ENCODE results near the gene C12orf57. TPM values are rescaled to one million over a fixed set of nuclear protein-coding genes. Genes with fewer than 3 reads are reported as not detected.

Gene C12orf57
- total and polyA plus RNA-seq, 10 of the 15 experiments (the other 5 are each of a cell fraction or from before 2014, with no cell fraction given): 64.5 to 377 (median 211) TPM

DNA sequence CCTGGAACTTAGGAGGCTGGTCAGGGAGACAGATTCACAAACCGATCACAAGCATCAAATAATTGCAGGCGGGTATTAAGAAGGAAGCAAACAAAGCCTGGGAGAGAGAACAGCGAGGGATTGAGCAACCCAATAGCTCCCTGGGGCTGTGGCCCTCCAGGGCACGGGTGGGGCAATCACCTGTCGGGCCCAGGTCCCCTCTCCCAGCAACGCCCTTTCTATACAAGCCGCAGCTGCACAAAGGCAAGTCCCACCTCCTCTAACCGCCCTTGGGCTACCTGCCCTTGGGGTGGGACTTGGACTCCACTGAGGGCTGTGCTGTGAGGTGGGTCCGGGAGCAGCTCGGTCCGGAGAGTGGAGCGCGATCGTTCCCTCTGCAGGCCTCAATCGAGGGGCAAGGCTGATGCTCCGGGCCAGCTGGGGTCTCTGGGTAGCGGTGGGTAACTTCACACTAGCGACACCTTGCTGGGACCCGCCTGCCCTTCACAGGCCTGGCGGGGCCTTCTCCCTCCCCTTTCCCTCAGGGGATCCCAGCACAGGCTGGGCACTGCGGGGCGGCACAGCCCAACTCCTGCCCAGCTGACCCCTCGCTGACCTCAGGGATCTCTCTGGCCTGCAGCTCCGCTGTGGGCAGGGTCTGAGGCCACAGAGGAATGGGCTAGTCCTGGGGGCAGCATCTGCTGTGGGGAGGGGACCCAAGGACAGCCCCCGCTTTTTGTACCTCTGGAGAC, 18.6 kb downstream of the C12orf57 start:
- H3K9me3 ChIP-seq (replicated peaks; ENCODE audit: control insufficient read depth, insufficient read depth, low read length): no peaks in the 10 kb centered on the region
- peaks cover 42% of the 10 kb centered on the region for H3K79me2 ChIP-seq (ENCODE audit: control insufficient read depth, insufficient read depth, low read length)
- H3K4me2 ChIP-seq (ENCODE audit: control insufficient read depth, insufficient read depth): peak overlapping the region; percentile 99; the same call in 1 of the 2 replicates
- H3K4me3 ChIP-seq: no peak overlapping the region
- H3K9ac ChIP-seq (ENCODE audit: control insufficient read depth, insufficient read depth, low read length): peak overlapping the region; percentile 91
- FAIRE-seq (no peak), DNase-seq (ENCODE audit: low read depth, low spot score) (no peak), ATAC-seq (no peak)
- H4K20me1 ChIP-seq (ENCODE audit: control insufficient read depth, insufficient read depth): no peaks in the 10 kb centered on the region
- RAD21 ChIA-PET (ENCODE audit: unreplicated experiment): interaction anchor here (1.5 to 13.5 kb wide), 4 partner anchors 11 to 90 kb away, joined by 4 to 426 read pairs (median 14); partner anchors contain the start of genes C12orf57, PTPN6, RNU7-1 and SPSB2
- H3K27me3 ChIP-seq (replicated peaks in 1 of 2; ENCODE audit: control insufficient read depth in 2 of 2, insufficient read depth in 2 of 2, low read length in 1 of 2): no peaks in the 10 kb centered on the region
- H3K27ac ChIP-seq (ENCODE audit: control insufficient read depth, insufficient read depth): peak overlapping the region; percentile 99
- in situ Hi-C loops (cut with MboI): loop anchor here (5.0 to 25.0 kb wide), 2 partner anchors 150 to 1675 kb away; no protein-coding TSS in a partner anchor
- TF ChIP-seq BHLHE40 (IDR thresholded peaks at IDR 0.05; ENCODE audit: borderline replicate concordance in 1 of 2, low read depth in 2 of 2, low read length in 1 of 2): no peak
- TF ChIP-seq SIX5 (IDR thresholded peaks at IDR 0.05; ENCODE audit: low read depth, low read length, severe bottlenecking): no peak
- no peak for TF ChIP-seq SP1 (IDR thresholded peaks at IDR 0.05; ENCODE audit: low read depth, low read length)
- TF ChIP-seq, protein P1, sequence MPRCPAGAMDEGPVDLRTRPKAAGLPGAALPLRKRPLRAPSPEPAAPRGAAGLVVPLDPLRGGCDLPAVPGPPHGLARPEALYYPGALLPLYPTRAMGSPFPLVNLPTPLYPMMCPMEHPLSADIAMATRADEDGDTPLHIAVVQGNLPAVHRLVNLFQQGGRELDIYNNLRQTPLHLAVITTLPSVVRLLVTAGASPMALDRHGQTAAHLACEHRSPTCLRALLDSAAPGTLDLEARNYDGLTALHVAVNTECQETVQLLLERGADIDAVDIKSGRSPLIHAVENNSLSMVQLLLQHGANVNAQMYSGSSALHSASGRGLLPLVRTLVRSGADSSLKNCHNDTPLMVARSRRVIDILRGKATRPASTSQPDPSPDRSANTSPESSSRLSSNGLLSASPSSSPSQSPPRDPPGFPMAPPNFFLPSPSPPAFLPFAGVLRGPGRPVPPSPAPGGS (IDR thresholded peaks at IDR 0.05; ENCODE audit: borderline replicate concordance, insufficient read depth, low read depth, low read length, poor library complexity, severe bottlenecking): peak; percentile 22
- TF ChIP-seq POLR2AphosphoS2 (IDR thresholded peaks at IDR 0.05; ENCODE audit: low read depth, low read length): 0 out of 2 replicates have a peak, but pooled peaks have one; percentile 26
- TF ChIP-seq EZH2 (IDR thresholded peaks at IDR 0.05; ENCODE audit: borderline replicate concordance, control insufficient read depth, low read depth, low read length): no peak
- TF ChIP-seq, protein P2, sequence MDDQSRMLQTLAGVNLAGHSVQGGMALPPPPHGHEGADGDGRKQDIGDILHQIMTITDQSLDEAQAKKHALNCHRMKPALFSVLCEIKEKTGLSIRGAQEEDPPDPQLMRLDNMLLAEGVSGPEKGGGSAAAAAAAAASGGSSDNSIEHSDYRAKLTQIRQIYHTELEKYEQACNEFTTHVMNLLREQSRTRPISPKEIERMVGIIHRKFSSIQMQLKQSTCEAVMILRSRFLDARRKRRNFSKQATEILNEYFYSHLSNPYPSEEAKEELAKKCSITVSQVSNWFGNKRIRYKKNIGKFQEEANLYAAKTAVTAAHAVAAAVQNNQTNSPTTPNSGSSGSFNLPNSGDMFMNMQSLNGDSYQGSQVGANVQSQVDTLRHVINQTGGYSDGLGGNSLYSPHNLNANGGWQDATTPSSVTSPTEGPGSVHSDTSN (IDR thresholded peaks at IDR 0.05; ENCODE audit: insufficient replicate concordance, low read depth, low read length): peak; percentile 35
- peak; percentile 1; the same call in 1 of the 2 replicates for TF ChIP-seq POLR2AphosphoS5 (IDR thresholded peaks at IDR 0.05; ENCODE audit: low read length)
- 0 out of 2 replicates have a peak, but pooled peaks have one; percentile 16 for TF ChIP-seq TCF3 (IDR thresholded peaks at IDR 0.05; ENCODE audit: borderline replicate concordance, insufficient read depth, low read depth, low read length)
- TF ChIP-seq EED (IDR thresholded peaks at IDR 0.05; ENCODE audit: low read depth): peak; percentile 9; the same call in 1 of the 2 replicates
- TF ChIP-seq LARP7 (IDR thresholded peaks at IDR 0.05): 0 out of 2 replicates have a peak, but pooled peaks have one; percentile 18
- peak; percentile 27; the same call in 1 of the 2 replicates for TF ChIP-seq NR2F1 (conservative IDR thresholded peaks at IDR 0.05)
- intact Hi-C loops (cut with micrococcal nuclease; ENCODE audit: unreplicated experiment): loop anchor here (5.0 kb wide), 1 partner anchor 150 kb away; no protein-coding TSS in a partner anchor
- peaks cover 25 to 35% of the 10 kb centered on the region in 2 experiments for H3K36me3 ChIP-seq (ENCODE audit: control insufficient read depth in 2 of 2, insufficient read depth in 2 of 2, low read length in 1 of 2)
- WGBS (ENCODE audit: insufficient coverage, insufficient replicate concordance, low lambda C conversion rate, missing lambda C conversion rate): 84% methylated on average over 25 of the region's 25 CpGs
- peaks cover 58% of the 10 kb centered on the region for H3K4me1 ChIP-seq (ENCODE audit: control insufficient read depth, insufficient read depth, low read length)
- SMC1A ChIA-PET (ENCODE audit: uncharacterized antibody, unreplicated experiment): interaction anchor here (1.0 to 13.2 kb wide), 5 partner anchors 15 to 151 kb away, joined by 3 to 395 read pairs (median 4); partner anchors contain the start of genes C12orf57, PTPN6 and RNU7-1
- POLR2A ChIA-PET: interaction anchor here (1.2 to 13.5 kb wide), 2 partner anchors 18 to 36 kb away, joined by 4 to 524 read pairs; partner anchors contain the start of genes C12orf57, PTPN6 and RNU7-1
- CTCF ChIA-PET: interaction anchor here (1.1 to 13.2 kb wide), 5 partner anchors 15 to 93 kb away, joined by 3 to 645 read pairs (median 6); partner anchors contain the start of genes C12orf57, PTPN6 and RNU7-1
- no TSS peak for BruUV-seq (replicated peaks)
- no peak overlapping the region for H2AFZ ChIP-seq (ENCODE audit: control insufficient read depth, low read depth, low read length)

Measured in GM12878 (cell line).